AG04450 (cell line): Measurements from ENCODE around the gene SP100. TPM values are rescaled to one million over a fixed set of nuclear protein-coding genes. Genes with fewer than 3 reads are reported as not detected.
"Not testable (repeated sequence)": the region's sequence is repeated elsewhere in the genome, so short reads cannot be mapped to it uniquely, and the experiment has no call there.

Experiments used
- CTCF ChIA-PET: fragments of 300-600, 350-600 bp; formaldehyde crosslinking; extraction: SDS; loops from one replicate; lab custom pipeline; 2022; ENCODE audit warnings: antibody characterized with exemption, inconsistent platforms; lab: Charles Lee
- POLR2A ChIA-PET: fragments of 350-600 bp; formaldehyde crosslinking; extraction: SDS; loops from one replicate; lab custom pipeline; 2021; ENCODE audit warnings: antibody characterized with exemption, inconsistent platforms; lab: Yijun Ruan, JAX
- DNase-seq: peaks from one replicate; pipeline ENCODE4 v3.0.0-alpha.2; 2011; ENCODE audit warnings: low read depth, low spot score
- H3K27ac ChIP-seq: one replicate; pipeline ENCODE4 v1.5.1; 2012; ENCODE audit warnings: low read depth, low read length, control low read depth
- H3K27me3 ChIP-seq: one replicate; pipeline ENCODE4 v1.6.0; 2012; ENCODE audit warnings: low read length; ENCODE audit not compliant: control insufficient read depth, insufficient read depth
- H3K4me3 ChIP-seq: 2 replicates; pipeline ENCODE4 v1.5.1; 2011; ENCODE audit warnings: mild to moderate bottlenecking, low read depth, low read length, control low read depth
- H3K9me3 ChIP-seq: 2 replicates; pipeline ENCODE4 v1.5.1; 2012; ENCODE audit warnings: low read length; ENCODE audit not compliant: control insufficient read depth, insufficient read depth
- polyA plus RNA-seq: library from polyadenylated mRNA; depleted of rRNA; stranded (reverse); fragments of >200 nt; gene quantifications from 2 replicates; pipeline ENCODE4 v1.2.3, GENCODE V29; 2011
- TF ChIP-seq, protein P1 (sequence below): IDR thresholded peaks from 2 replicates; pipeline ENCODE4 v1.5.1; 2011; ENCODE audit warnings: low read depth, low read length, control low read depth, inconsistent platforms

Gene SP100
- polyA plus RNA-seq, 1 experiment = 71.2 TPM

- H3K4me3 ChIP-seq = no peak overlapping the region
- H3K27ac ChIP-seq = no peak overlapping the region
- TF ChIP-seq, protein P1, sequence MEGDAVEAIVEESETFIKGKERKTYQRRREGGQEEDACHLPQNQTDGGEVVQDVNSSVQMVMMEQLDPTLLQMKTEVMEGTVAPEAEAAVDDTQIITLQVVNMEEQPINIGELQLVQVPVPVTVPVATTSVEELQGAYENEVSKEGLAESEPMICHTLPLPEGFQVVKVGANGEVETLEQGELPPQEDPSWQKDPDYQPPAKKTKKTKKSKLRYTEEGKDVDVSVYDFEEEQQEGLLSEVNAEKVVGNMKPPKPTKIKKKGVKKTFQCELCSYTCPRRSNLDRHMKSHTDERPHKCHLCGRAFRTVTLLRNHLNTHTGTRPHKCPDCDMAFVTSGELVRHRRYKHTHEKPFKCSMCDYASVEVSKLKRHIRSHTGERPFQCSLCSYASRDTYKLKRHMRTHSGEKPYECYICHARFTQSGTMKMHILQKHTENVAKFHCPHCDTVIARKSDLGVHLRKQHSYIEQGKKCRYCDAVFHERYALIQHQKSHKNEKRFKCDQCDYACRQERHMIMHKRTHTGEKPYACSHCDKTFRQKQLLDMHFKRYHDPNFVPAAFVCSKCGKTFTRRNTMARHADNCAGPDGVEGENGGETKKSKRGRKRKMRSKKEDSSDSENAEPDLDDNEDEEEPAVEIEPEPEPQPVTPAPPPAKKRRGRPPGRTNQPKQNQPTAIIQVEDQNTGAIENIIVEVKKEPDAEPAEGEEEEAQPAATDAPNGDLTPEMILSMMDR = no peak
- DNase-seq = no peak
- CTCF ChIA-PET = no interaction called here
- POLR2A ChIA-PET = no interaction called here
- no peaks in the 10 kb centered on the region for H3K27me3 ChIP-seq
- H3K9me3 ChIP-seq = peaks cover 7% of the 10 kb centered on the region; the same call in 1 of the 2 replicates
Observed at GRCh38 chr2:230400041-230400440, 16.0 kb upstream of the SP100 start.

GRCh38 chr2:230400454-230400853, 15.5 kb upstream of the SP100 start:
- Histone ChIP-seq H3K27ac (no peak overlapping the region), H3K9me3 (peaks cover 7% of the 10 kb centered on the region; the same call in 1 of the 2 replicates), H3K27me3 (no peaks in the 10 kb centered on the region), H3K4me3 (no peak overlapping the region)
- ChIA-PET CTCF (no interaction called here), POLR2A (no interaction called here)
- no peak for DNase-seq
- TF ChIP-seq, protein P1 = no peak

DNA sequence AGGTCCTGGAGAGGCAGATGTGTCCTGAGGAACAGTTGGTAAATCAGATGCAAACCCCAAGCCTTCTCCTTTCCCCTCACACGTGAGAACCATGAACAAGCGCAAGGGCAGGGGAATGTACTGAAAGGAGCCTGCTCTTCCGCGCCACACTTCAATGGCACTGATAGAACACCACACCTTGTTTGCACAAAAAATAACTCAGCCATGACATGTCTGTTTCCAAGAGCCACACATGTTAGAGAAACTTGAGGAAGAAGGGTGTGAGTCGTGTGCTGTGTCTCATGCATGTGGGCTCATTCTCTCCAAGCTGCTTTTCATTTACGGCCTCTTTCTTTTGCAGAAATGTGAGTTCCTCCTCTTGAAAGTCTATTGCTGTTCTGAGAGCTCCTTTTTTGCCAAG, 15.0 kb upstream of the SP100 start:
- POLR2A ChIA-PET, H3K27me3 ChIP-seq, DNase-seq, H3K9me3 ChIP-seq, CTCF ChIA-PET, H3K4me3 ChIP-seq, H3K27ac ChIP-seq: not testable (repeated sequence)

GRCh38 chr2:230403746-230404145, 12.3 kb upstream of the SP100 start:
- ChIA-PET CTCF (no interaction called here), POLR2A (no interaction called here)
- H3K27me3 ChIP-seq = no peaks in the 10 kb centered on the region
- H3K4me3 ChIP-seq = no peak overlapping the region
- no peak overlapping the region for H3K27ac ChIP-seq
- no peaks in the 10 kb centered on the region for H3K9me3 ChIP-seq
- DNase-seq = no peak
- TF ChIP-seq, protein P1 = no peak

GRCh38 chr2:230405824-230406223, 10.2 kb upstream of the SP100 start:
- TF ChIP-seq, protein P1 = no peak
- H3K9me3 ChIP-seq = no peaks in the 10 kb centered on the region
- POLR2A ChIA-PET = no interaction called here
- H3K27me3 ChIP-seq = no peaks in the 10 kb centered on the region
- CTCF ChIA-PET = no interaction called here
- no peak for DNase-seq
- no peak overlapping the region for H3K27ac ChIP-seq
- no peak overlapping the region for H3K4me3 ChIP-seq
